ENCODE data around the gene TCP11L2. TPM values are rescaled to one million over a fixed set of nuclear protein-coding genes. Genes with fewer than 3 reads are reported as not detected.

The TCP11L2 gene
- total RNA-seq, 4 donors from 2014 or later = 22.3 to 59.7 (median 45.2) TPM

GRCh38 chr12:106392759-106393158 lies 90.2 kb downstream of the TCP11L2 start:
- TF ChIP-seq CTCF (IDR thresholded peaks at IDR 0.05) = no peak
- no peak for TF ChIP-seq POLR2A (IDR thresholded peaks at IDR 0.05)
- no peaks in the 10 kb centered on the region for H3K4me1 ChIP-seq
- no peak for DNase-seq
- no peak overlapping the region for H3K4me3 ChIP-seq
- intact Hi-C loops (cut with DNase I; ENCODE audit: low total_unique reads) = no loop called here
- no peaks in the 10 kb centered on the region for H3K36me3 ChIP-seq
- no peaks in the 10 kb centered on the region for H3K27me3 ChIP-seq
- no peaks in the 10 kb centered on the region for H3K9me3 ChIP-seq
- no peak overlapping the region for H3K27ac ChIP-seq

Small RNA genes lying within 50 kb of the gene (small RNA-seq; reads per million reads assigned to genes)
- gene RNU7-94P = not detected

Other genes starting within 250 kb of the TCP11L2 start
- gene NUAK1, start 163.8 kb upstream of the TCP11L2 start, total RNA-seq = 10 to 100 TPM in 3 of 4 donors, 1 to 10 TPM in 1; 9.4 to 56.8 (median 26.8) TPM
- 100 to 1,000 TPM in 1 of 4 donors, 10 to 100 TPM in 3; 15.6 to 106 (median 40.8) TPM for gene CKAP4, start 54.7 kb upstream of the TCP11L2 start, total RNA-seq
- 10 to 100 TPM in 2 of 4 donors, 1 to 10 TPM in 2; 8.8 to 20.7 (median 11.0) TPM for gene POLR3B, start 55.0 kb downstream of the TCP11L2 start, total RNA-seq

Data from uterus (tissue), 4 donors.